ENCODE measurements around the gene CUL7. TPM values are rescaled to one million over a fixed set of nuclear protein-coding genes. Genes with fewer than 3 reads are reported as not detected.

The CUL7 gene
- total RNA-seq, 1 donor from 2014 or later = 26.7 TPM

DNA sequence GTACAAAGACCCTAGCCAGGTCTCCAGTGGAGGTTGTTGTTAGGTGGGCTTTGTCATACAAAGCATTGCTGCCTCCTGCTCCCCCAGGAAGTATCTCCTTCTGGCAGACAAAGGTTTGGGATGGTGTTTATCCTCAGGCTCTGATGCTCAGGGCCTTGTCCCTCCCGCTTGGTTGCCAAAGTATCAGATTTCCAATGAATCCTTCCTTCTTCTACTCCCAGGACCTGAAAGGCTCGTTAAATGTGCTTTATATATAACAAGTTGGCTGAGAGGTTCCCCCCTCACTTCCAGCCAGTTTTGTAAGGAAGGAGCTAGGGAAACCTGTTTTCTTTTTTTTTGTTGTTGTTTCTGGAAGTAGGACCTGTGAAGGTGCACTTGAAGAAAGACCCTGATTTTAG is 36.9 kb upstream of the CUL7 start:
- no peaks in the 10 kb centered on the region for H3K4me1 ChIP-seq
- intact Hi-C loops (cut with DNase I) = no loop called here
- H3K4me3 ChIP-seq = no peak overlapping the region
- no peak overlapping the region for H3K27ac ChIP-seq
- H3K9me3 ChIP-seq = no peaks in the 10 kb centered on the region
- TF ChIP-seq, protein P1, sequence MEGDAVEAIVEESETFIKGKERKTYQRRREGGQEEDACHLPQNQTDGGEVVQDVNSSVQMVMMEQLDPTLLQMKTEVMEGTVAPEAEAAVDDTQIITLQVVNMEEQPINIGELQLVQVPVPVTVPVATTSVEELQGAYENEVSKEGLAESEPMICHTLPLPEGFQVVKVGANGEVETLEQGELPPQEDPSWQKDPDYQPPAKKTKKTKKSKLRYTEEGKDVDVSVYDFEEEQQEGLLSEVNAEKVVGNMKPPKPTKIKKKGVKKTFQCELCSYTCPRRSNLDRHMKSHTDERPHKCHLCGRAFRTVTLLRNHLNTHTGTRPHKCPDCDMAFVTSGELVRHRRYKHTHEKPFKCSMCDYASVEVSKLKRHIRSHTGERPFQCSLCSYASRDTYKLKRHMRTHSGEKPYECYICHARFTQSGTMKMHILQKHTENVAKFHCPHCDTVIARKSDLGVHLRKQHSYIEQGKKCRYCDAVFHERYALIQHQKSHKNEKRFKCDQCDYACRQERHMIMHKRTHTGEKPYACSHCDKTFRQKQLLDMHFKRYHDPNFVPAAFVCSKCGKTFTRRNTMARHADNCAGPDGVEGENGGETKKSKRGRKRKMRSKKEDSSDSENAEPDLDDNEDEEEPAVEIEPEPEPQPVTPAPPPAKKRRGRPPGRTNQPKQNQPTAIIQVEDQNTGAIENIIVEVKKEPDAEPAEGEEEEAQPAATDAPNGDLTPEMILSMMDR (IDR thresholded peaks at IDR 0.05) = no peak
- DNase-seq (ENCODE audit: low spot score in 2 of 2) = no peak
- no peaks in the 10 kb centered on the region for H3K36me3 ChIP-seq
- no peaks in the 10 kb centered on the region for H3K27me3 ChIP-seq

DNA sequence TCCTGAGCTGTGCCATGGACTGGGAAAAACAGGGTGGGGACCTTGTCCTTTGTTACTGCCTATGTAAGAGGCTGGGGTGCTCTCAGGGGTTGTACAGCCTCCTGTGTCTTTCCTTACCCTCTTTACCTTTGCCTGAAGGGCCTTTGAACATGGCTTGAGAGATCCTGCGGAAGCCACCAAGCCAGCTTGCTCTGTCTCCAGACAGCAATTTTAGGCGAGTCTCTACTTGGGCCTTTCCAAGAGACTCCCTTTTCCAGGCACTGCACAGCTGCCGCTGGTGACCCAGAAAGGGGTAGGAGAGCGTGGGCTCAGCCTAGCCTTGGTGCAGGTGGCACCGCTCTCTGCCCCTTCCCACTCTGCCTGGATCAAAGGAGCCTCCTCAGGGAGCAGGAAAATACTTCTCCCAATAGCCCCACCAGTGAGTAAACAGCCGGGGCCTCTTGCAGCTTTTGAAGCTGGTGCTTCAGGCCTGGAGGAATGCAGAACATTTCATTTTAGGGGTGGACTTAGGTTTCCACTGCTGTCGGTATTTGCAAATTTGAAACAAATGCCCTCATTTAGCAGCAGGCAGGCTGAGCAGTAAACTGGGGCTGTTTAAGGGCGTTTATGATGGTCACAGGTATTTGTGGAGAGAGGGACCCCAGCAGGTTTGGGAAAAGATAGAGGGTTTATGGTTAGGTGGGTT is 36.4 kb upstream of the CUL7 start:
- intact Hi-C loops (cut with DNase I) = no loop called here
- Histone ChIP-seq H3K9me3 (no peaks in the 10 kb centered on the region), H3K36me3 (no peaks in the 10 kb centered on the region), H3K4me3 (no peak overlapping the region), H3K27ac (no peak overlapping the region), H3K27me3 (no peaks in the 10 kb centered on the region), H3K4me1 (no peaks in the 10 kb centered on the region)
- TF ChIP-seq, protein P1 (IDR thresholded peaks at IDR 0.05) = no peak
- DNase-seq (ENCODE audit: low spot score in 2 of 2) = no peak

DNA sequence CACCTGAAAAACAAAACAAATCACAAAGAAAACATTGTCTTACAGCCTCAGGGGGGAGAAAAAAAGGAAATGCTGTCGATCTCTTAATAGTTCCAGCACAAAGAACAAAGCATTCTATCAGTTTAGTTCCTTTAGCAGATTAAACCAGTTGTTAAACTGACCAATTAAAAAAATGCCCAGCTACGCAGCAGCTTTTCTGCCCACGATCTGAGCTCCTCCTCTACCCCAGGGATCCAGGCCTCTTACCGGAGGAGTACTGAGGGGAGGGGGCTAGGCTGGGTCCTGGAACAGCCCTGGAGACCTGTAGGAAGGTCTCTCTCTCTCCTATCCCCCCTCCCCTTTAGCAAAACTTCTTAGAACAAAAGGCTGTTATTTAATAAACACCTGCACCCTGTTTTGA is 35.8 kb upstream of the CUL7 start:
- no peak overlapping the region for H3K27ac ChIP-seq
- H3K9me3 ChIP-seq = no peaks in the 10 kb centered on the region
- intact Hi-C loops (cut with DNase I) = no loop called here
- H3K27me3 ChIP-seq = no peaks in the 10 kb centered on the region
- no peak for DNase-seq (ENCODE audit: low spot score in 2 of 2)
- H3K36me3 ChIP-seq = no peaks in the 10 kb centered on the region
- no peaks in the 10 kb centered on the region for H3K4me1 ChIP-seq
- TF ChIP-seq, protein P1 (IDR thresholded peaks at IDR 0.05) = no peak
- no peak overlapping the region for H3K4me3 ChIP-seq

DNA sequence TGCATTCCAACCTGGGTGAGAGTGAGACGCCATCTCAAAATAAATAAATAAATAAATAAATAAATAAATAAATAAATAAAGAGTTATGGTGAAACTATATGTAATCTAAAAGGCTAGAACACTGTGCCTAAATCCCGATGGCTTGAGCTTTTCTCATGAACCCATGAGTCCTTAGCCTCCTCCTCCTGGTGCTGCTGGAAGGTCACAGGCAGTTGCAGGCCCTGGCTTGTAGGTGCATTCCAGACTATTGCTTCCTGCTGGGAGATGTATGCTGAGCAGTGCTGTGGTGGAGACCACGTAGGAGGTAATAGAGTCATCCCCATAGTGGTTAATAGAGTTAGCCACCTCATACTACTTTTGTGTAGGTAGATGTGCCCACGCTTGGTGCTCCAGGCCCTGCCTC is 35.0 kb upstream of the CUL7 start:
- H3K36me3 ChIP-seq = no peaks in the 10 kb centered on the region
- intact Hi-C loops (cut with DNase I) = no loop called here
- TF ChIP-seq, protein P1 (IDR thresholded peaks at IDR 0.05) = no peak
- no peak overlapping the region for H3K4me3 ChIP-seq
- H3K4me1 ChIP-seq = no peaks in the 10 kb centered on the region
- H3K27me3 ChIP-seq = no peaks in the 10 kb centered on the region
- H3K27ac ChIP-seq = no peak overlapping the region
- H3K9me3 ChIP-seq = no peaks in the 10 kb centered on the region
- no peak for DNase-seq (ENCODE audit: low spot score in 2 of 2)

DNA sequence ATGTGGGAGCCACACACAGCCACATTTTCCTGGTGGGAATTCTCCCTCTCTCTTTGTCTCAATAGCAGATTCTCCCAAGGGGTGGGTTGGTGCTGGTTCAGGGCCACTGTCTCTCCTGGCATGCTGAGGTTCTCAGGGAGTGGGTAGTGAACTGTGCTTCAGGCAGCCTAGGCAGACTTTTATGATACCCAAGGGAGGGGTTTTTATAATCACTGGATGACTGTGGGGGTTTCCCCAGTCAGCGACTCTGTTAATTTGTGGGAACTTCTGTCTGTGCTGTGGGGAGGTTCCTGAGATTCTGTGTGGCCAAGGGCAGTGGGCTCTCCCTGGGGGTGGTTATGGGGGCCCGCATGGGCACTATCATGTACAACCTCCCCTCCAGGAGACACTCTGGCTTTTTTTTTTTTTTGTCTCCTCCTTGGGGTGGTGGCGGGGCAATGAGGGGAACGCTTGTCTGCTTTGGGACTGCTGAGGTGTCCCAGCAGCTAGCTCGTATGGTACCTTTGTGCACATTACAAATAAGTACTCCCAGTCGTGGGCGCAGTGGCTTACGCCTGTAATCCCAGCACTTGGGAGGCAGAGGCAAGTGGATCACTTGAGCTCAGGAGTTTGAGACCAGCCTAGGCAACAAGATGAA is 32.5 kb upstream of the CUL7 start:
- TF ChIP-seq, protein P1 (IDR thresholded peaks at IDR 0.05) = no peak
- H3K27ac ChIP-seq = no peak overlapping the region
- H3K4me1 ChIP-seq = no peaks in the 10 kb centered on the region
- H3K9me3 ChIP-seq = no peaks in the 10 kb centered on the region
- H3K27me3 ChIP-seq = no peaks in the 10 kb centered on the region
- H3K36me3 ChIP-seq = no peaks in the 10 kb centered on the region
- no peak for DNase-seq (ENCODE audit: low spot score in 2 of 2)
- intact Hi-C loops (cut with DNase I) = no loop called here
- H3K4me3 ChIP-seq = no peak overlapping the region
